Uterus (tissue), 2 donors: ENCODE results near the gene PTPN11.

Experiments used
- CTCF ChIP-seq, 4 experiments: fragments of 200-600 bp in 2 of 4; fragments of 450-650 bp in 2 of 4; sonication (generic) in 2 of 4; IDR thresholded peaks; one replicate each; pipeline ENCODE4 v1.5.1; 2016 to 2019; ENCODE audit warnings: antibody characterized with exemption in 4 of 4, mild to moderate bottlenecking in 2 of 4, moderate library complexity in 1 of 4
- POLR2A ChIP-seq, 2 donors: fragments of 450-650 bp; IDR thresholded peaks; one replicate each; pipeline ENCODE4 v1.6.1; 2016; ENCODE audit warnings: antibody characterized with exemption in 2 of 2, mild to moderate bottlenecking in 1 of 2, moderate library complexity in 1 of 2

- TF ChIP-seq CTCF (IDR thresholded peaks at IDR 0.05) (no peak), POLR2A (IDR thresholded peaks at IDR 0.05) (no peak)
Observed at GRCh38 chr12:112413855-112414625, 4.7 kb upstream of the PTPN11 start.
